ENCODE data around the gene PDE9A. TPM values are rescaled to one million over a fixed set of nuclear protein-coding genes. Genes with fewer than 3 reads are reported as not detected.

The PDE9A gene
- total RNA-seq, 1 donor from 2014 or later, result 7.9 TPM

GRCh38 chr21:42670058-42670880 is 16.8 kb downstream of the PDE9A start:
- no peak for DNase-seq (ENCODE audit: low spot score)

- no peak for DNase-seq (ENCODE audit: low spot score)
Observed at GRCh38 chr21:42670884-42671283, 17.5 kb downstream of the PDE9A start.

GRCh38 chr21:42671778-42672593 is 18.6 kb downstream of the PDE9A start:
- DNase-seq (ENCODE audit: low spot score), result no peak

- DNase-seq (ENCODE audit: low spot score), result no peak
Observed at GRCh38 chr21:42672699-42673458, 19.5 kb downstream of the PDE9A start.

DNA sequence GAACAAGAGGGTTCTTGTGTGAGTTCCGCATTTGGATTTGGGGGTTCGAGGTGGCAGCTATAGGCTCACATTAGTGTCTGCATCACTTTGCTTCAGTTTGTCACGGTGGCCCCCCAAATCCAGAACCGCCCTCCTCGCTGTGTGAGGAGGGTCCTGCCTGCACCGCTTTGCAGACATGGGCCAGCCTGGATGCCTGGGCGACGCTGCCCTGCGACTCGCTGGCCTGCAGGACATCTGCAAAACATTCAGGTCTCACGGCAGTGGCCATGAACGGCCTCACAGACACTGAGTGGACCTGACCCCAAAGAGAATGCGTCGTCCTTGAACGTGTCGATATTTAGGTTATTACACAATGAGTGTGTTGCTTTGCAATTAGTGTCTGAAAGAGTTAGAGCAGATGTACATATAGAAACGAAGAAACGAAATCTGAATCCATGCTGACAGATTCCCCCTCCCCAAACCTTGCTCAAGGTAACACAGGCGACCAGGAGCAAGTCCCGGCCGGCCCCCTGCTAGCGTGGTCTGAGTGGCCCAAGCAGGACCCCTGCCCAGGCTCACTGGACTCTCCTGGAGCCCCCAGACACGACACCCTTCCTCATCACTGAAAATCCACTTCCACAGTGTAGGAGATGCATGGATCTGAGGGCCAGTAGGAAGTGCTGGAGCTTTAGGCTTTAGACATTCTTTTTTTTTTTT is 20.4 kb downstream of the PDE9A start:
- DNase-seq (ENCODE audit: low spot score), result no peak

DNA sequence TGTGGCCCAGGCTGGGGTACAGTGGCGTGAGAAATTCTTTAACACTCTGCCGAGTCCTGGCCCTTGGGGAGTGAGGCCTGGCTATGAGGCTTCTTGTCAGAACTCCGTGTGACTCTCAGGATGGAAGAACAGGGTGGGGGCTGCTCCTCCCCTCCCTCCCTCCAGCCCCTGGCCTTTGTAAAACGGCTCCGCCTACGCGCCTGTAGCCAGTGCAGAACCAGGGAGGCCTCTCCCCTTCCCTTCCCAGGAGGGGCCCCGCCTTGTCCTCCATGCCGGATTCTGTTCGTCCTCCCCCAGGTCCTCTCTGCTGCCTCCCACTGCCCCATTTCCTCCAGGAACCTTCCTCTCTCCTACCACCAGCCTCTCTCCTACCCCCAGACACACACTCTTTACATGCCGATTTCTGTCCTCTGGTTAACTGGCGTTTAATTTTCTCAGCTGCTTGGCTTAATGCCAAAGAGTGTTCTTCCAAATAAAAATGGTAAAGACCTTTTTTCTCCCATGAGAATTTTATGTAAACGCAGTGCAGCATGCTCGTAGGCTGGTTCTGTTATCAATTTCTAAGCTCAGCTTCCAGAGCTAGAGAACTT is 21.0 kb downstream of the PDE9A start:
- DNase-seq (ENCODE audit: low spot score), result no peak

DNA sequence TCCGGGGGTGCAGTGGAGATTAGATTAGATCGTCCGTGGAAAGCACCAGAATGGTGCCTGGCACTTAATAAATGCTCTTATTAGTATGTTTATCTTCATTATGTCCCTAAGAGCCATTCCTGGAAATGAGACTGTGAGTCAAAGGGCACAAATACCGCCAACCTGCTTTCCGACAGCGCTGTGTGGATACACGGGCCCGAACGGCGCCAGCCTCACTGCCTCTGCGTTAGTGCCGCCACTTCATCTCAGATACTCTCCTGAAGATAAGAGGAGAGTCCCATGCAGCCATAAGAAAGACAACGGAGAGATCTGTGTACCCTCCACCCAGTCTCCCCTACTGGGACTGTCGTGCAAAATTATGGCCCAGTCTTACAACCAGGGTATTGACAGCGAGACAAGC is 22.0 kb downstream of the PDE9A start:
- DNase-seq (ENCODE audit: low spot score), result no peak

- no peak for DNase-seq (ENCODE audit: low spot score)
Observed at GRCh38 chr21:42676808-42677207, 23.4 kb downstream of the PDE9A start.

- DNase-seq (ENCODE audit: low spot score), result no peak
Observed at GRCh38 chr21:42677339-42678321, 24.2 kb downstream of the PDE9A start.

DNA sequence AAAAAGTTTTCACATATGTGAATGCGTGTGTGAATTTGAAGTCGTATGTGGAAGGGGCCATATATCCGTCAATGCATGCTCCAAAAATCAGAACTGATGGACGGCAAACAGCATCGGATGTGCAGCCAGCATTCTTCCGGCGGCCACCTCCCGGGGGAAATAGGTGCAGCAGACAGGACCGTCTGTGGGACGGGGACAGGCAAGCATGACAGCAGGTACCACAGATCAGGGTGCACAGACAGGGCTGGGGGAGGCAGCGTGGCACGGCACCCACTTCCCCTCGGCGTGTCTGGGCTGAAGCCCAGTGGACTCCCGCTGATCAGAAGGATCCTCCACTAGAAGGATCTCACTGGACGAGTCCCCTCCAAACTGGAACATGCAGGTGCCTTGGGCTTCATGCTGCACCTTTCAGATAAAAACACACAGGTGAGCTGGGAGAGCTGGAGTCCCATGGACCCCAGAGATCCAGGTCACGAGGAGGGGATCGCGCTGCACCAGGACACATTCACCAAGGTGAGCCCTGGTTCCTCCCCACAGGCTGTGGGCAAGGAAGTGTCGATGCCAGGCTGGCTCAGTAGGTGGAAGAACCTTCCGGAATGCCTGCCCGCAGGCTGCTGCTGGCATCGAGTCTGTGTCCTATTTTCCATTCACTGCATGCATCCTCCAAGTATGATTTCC is 25.3 kb downstream of the PDE9A start:
- no peak for DNase-seq (ENCODE audit: low spot score)

DNA sequence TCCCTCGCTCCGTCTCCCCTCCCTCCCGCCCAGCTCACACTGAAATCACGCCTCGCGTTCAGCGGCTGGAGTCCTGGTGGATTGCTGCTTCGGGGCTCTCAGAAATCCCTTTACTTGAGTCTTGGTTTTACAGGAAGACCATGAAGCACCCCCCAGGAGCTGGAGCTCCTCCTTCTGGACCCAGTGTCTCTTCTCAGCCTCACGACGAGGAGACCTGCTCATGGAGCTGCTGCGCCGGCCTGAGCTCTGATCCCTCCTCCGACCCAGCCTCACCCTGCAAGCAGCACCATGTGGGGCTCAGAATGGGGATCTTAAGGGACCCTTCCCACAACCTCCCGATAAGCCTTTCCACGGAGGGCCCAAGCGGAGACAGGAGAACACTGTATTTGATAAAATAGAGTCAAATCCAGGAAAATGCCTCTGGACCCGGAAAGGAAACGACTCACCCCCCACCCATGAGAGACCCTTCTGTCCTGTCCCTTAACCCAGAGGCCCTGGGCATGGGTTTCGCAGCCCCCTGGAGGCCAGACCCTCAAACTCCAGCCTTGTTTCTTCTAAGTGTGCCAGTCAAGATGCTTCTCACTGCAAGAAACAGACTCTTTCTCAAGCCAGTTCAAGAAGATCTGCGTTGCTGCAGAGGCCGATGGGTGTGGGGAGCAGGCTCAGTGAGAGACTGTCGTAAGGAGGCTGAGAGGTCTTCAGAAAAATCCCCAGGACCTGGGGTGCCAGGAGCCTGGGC is 26.1 kb downstream of the PDE9A start:
- DNase-seq (ENCODE audit: low spot score), result no peak

DNA sequence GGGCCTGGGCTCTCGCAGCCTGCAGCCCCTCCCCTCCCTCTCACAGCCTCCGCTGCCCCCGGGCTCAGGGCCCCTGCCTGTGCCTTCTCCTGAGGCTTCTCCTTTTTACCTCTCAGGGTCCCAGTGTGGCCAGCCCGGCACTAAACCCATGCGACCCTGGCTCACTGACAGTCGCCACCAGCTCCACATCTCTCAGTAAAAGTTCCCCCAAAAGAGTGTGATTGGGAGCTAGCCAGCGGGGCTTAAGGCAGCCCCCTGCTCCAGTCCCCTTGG is 26.6 kb downstream of the PDE9A start:
- no peak for DNase-seq (ENCODE audit: low spot score)

GRCh38 chr21:42680429-42680828 is 27.0 kb downstream of the PDE9A start:
- no peak for DNase-seq (ENCODE audit: low spot score)

DNA sequence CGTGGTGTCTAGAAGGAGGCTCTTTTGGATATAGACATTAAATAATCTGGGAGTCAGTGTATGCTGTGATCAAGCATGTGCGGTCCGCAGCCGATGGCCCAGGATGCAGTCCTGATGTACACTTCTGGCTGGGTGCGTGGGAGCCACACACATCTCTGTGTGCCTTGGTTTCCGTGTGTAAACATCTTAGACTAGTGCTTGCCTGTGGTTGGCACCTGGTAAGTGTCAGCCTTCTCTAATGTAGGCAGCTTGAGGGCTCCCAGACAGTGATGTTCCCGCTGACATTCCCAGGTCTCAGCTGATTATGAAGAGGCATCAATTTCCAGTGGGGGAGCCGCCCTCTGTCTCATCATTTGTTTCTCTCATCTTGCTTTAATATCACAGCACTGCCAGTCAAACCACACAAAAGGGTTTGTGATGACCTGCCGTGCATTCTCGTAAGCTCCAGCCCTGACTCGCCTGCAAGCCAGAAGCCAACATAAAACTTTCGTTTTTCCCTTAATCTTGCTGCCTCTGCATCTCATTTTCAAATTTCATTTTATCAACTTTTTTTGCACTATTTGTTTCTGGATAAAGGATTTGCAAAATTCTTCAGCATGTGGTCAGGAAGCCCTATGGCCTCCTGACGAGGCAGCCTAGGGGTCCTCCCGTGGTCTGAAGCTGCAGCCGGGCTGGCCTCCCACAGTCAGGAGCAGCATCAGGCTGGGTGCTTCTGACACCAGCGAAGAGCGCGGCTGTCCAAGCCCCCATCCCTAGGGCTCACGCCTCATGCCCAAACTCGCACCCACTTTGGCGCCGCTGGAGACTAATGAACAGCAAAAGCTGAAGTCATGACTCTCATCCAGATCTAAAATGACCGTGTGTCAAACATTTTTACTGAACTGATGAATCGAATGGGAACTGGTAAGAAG is 28.1 kb downstream of the PDE9A start:
- DNase-seq (ENCODE audit: low spot score), result no peak

DNA sequence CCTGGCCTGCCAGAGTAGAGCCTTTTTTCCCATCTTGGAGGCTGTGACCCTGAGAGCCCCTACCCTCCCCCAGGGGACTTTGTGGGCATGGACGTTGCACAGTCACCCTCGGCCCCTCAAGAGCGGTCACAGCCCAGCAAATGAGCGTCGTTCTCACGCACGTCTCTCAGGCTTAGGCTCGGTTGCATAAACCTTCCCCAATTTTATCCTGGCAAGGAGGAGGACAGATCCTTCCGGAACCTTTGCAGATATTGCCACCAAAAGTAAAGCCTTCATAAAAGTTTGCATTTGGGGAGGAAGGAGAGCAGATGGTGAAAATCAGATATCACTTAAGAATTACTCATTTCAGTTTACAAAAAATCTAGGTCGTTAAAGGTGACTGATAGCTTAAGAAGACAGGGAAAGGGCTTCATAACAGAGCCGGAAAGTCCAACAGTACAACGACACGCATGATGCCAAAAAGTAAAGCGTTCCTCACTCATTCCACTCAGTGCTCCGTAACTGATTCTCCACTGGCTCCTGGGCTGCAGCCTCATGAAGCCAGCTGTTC is 29.3 kb downstream of the PDE9A start:
- no peak for DNase-seq (ENCODE audit: low spot score)

DNA sequence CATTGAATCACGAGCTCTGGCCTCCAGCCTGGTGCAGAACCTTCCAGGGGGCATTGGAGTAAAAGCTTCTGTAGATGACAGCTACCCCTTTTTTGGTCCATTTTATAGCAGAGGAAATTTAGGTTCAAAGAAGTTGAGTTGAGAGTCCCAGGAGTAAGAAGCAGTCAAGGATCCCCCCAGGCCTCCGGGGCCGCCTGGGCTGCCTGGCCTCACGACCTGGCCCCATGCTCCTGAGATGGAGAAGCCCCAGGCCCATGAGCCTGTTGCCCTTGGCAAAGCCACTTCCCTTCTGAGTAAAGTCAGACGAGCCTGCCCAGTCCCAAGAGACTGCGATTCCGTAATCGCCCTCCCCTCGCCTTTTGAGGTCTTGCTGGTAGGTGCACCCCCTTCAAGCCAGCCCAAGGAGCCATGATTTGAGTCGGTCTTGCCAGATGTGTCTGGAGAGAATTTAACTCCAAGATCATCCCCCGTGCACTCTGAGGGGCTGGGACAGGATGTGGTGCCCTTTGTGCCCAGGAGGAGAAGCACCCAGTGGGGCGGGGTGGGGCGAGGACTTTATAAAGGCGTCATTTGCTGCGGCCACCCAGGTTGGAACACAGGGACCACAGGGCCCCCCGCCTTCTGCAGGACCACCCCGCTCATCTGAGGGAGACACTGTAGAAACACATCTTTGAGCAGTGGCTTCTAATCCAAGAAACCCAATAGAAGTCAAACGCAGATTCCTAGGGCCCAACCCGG is 30.1 kb downstream of the PDE9A start:
- no peak for DNase-seq (ENCODE audit: low spot score)

Measured in mesenteric fat pad (tissue), 1 donor.